GM12891 (cell line): ENCODE data around the gene ARMC9.
A peak's percentile ranks its signal among the peaks of the same experiment; 100 is the strongest.
"Not testable (repeated sequence)": the region's sequence is repeated elsewhere in the genome, so short reads cannot be mapped to it uniquely, and the experiment has no call there.

Experiments used
- DNase-seq: peaks from one replicate; pipeline ENCODE4 v3.0.0; 2011; ENCODE audit warnings: low spot score; ENCODE audit not compliant: insufficient read length
- FAIRE-seq: peaks from 2 replicates; lab custom pipeline; 2011; peaks lifted over from hg19 to GRCh38; lab: Jason Lieb, UNC
- PAX5 ChIP-seq: IDR thresholded peaks from 2 replicates; pipeline ENCODE4 v1.6.1; 2011; ENCODE audit warnings: low read length, moderate library complexity, mild to moderate bottlenecking; ENCODE audit not compliant: insufficient read depth, severe bottlenecking
- POLR2A ChIP-seq: IDR thresholded peaks from 2 replicates; pipeline ENCODE4 v1.6.1; 2011; ENCODE audit warnings: low read depth, low read length, control low read depth
- POLR2AphosphoS5 ChIP-seq: IDR thresholded peaks from 2 replicates; pipeline ENCODE4 v1.6.1; 2011; ENCODE audit warnings: low read depth, low read length, control low read depth
- POU2F2 ChIP-seq: IDR thresholded peaks from 2 replicates; pipeline ENCODE4 v1.6.1; 2011; ENCODE audit warnings: low read depth, mild to moderate bottlenecking, control low read depth, low read length, moderate library complexity
- SPI1 ChIP-seq: IDR thresholded peaks from 2 replicates; pipeline ENCODE4 v1.6.1; 2011; ENCODE audit warnings: low read depth, low read length, control low read depth
- TAF1 ChIP-seq: IDR thresholded peaks from 2 replicates; pipeline ENCODE4 v1.6.1; 2011; ENCODE audit warnings: low read depth, low read length, control low read depth

ARMC9 gene

DNA sequence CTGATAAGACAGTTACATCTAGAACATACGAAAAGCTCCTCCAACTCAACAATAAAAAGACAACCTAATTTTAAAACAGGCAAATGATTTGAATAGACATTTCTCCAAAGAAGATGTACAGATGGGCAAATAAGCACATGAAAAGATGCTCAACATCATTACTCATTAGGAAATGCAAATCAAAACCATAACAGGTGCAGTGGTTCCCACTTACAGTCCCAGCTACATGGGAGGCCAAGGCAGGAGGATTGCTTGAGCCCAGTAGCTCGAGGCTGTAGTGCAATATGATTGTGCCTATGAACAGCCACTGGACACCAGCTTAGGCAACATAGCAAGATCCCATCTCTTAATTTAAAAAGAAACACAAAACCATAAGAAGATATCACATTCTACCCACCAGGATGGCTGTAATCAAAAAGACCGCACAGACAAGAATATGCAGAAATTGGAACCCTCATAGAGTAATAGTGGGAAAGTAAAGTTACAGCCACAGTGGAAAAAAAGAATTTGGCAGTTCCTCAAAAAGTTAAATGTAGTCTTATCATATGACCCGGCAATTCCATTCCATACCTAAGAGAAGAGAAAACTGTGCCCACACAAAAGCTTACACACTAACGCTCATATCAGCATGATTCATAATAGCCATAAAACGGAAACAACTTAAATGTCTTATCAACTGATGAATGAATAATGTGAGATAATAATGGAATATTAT is 30.5 kb upstream of the ARMC9 start:
- FAIRE-seq, result peak; percentile 13
- no peak for TF ChIP-seq POLR2A
- no peak for DNase-seq

GRCh38 chr2:231168460-231169139 is 29.8 kb upstream of the ARMC9 start:
- DNase-seq, result no peak
- FAIRE-seq, result peak; percentile 83
- TF ChIP-seq POLR2A (no peak), SPI1 (0 out of 2 replicates have a peak, but pooled peaks have one; percentile 22)

DNA sequence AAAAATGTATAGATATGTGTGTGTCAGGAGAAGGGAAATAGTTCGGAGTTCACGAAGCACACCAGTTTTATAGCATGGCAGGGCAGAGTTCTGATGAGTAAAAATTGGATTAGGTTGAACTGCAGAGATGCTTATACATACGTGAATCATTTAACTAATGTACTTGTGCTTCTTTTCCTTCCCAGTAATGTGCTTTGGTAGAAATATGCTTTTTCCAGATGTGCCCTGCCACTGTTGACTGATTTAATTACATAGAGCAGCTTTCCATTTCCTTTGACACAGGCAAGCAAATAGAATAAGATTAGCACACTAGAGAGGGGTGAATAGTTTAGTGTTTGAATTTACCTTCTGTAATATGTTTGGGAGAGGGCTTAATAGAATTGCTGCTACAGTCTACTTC is 28.9 kb upstream of the ARMC9 start:
- no peak for FAIRE-seq
- TF ChIP-seq PAX5 (no peak), SPI1 (no peak), POU2F2 (no peak), POLR2AphosphoS5 (no peak), POLR2A (no peak), TAF1 (no peak)
- DNase-seq, result no peak

GRCh38 chr2:231170055-231170454 is 28.4 kb upstream of the ARMC9 start:
- FAIRE-seq (peak; percentile 16), DNase-seq (no peak)
- TF ChIP-seq POLR2AphosphoS5 (no peak), TAF1 (no peak)

GRCh38 chr2:231172025-231172424 is 26.4 kb upstream of the ARMC9 start:
- TF ChIP-seq POLR2AphosphoS5, result no peak
- no peak for TF ChIP-seq SPI1
- TF ChIP-seq POU2F2, result no peak
- no peak for TF ChIP-seq TAF1
- no peak for TF ChIP-seq PAX5
- DNase-seq, result no peak
- FAIRE-seq, result no peak

DNA sequence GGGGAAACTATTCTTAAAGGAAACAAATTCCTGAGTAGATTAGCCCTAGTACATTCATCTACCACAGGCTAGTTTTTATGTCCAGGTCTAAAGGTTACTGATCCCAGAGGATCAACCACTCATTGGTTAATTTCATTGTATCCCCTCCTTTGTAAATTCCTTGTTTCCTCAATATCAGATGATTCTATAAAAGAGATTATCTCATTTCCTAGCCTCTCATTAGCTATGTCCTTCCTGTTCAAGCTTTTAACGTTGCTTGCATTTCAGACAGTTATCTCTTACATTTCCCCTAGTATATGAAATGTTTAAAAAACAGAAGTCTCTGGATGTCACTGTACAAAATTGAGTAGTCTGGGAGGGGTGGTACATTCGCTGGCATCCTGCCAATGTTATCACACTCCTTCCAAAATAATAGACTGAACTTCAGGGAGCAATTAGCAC is 24.2 kb upstream of the ARMC9 start:
- no peak for DNase-seq
- no peak for FAIRE-seq
- TF ChIP-seq POU2F2 (no peak), TAF1 (no peak), PAX5 (no peak), POLR2A (no peak), POLR2AphosphoS5 (no peak), SPI1 (no peak)

- DNase-seq, result no peak
- no peak for FAIRE-seq
- no peak for TF ChIP-seq TAF1
- TF ChIP-seq SPI1, result no peak
These were observed 22.4 kb upstream of the ARMC9 start for GRCh38 chr2:231176066-231176465.

GRCh38 chr2:231177156-231178025 is 21.0 kb upstream of the ARMC9 start:
- TF ChIP-seq POU2F2 (no peak), POLR2AphosphoS5 (no peak), PAX5 (no peak), TAF1 (no peak), SPI1 (no peak), POLR2A (no peak)
- DNase-seq (no peak), FAIRE-seq (no peak)

GRCh38 chr2:231178805-231179204 is 19.6 kb upstream of the ARMC9 start:
- not testable (repeated sequence) for DNase-seq, FAIRE-seq
- peak; percentile 60 for TF ChIP-seq SPI1

- peak; percentile 85 for FAIRE-seq
- DNase-seq, result no peak
- TF ChIP-seq POLR2AphosphoS5 (no peak), POU2F2 (no peak), SPI1 (peak; percentile 90), TAF1 (no peak; the same call in 1 of the 2 replicates)
These were observed 16.4 kb upstream of the ARMC9 start for GRCh38 chr2:231181860-231182512.
